Type B pancreatic cell (in vitro differentiated cells): Measurements from ENCODE around the gene SLAIN2. TPM values are rescaled to one million over a fixed set of nuclear protein-coding genes. Genes with fewer than 3 reads are reported as not detected.
A peak's percentile ranks its signal among the peaks of the same experiment; 100 is the strongest.

Experiments
- DNase-seq: peaks from one replicate; pipeline ENCODE4 v3.0.0; 2021; ENCODE audit warnings: mixed read lengths; ENCODE audit not compliant: unreplicated experiment; ENCODE audit errors: extremely low spot score
- H3K27ac Mint-ChIP-seq: 2 replicates; pipeline ENCODE4 v1.8.0; 2021; ENCODE audit warnings: mild to moderate bottlenecking, mixed read lengths
- H3K27me3 Mint-ChIP-seq: 2 replicates; pipeline ENCODE4 v1.8.0; 2021; ENCODE audit warnings: mixed read lengths
- H3K36me3 Mint-ChIP-seq: 2 replicates; pipeline ENCODE4 v1.8.0; 2021; ENCODE audit warnings: mixed read lengths
- H3K4me1 Mint-ChIP-seq: one replicate; pipeline ENCODE4 v1.8.0; 2021; ENCODE audit warnings: mixed read lengths; ENCODE audit not compliant: unreplicated experiment
- H3K4me3 Mint-ChIP-seq: 2 replicates; pipeline ENCODE4 v1.8.0; 2021; ENCODE audit warnings: mild to moderate bottlenecking, mixed read lengths
- H3K9me3 Mint-ChIP-seq: 2 replicates; pipeline ENCODE4 v1.8.0; 2021; ENCODE audit warnings: mixed read lengths
- total RNA-seq: library from RNA; stranded (reverse); gene quantifications from 2 replicates; pipeline ENCODE4 v1.2.1, GENCODE V29; 2021; ENCODE audit warnings: low replicate concordance
- TF ChIP-seq, protein P1 (sequence below): fragments of 200-600 bp; sonication (generic); conservative IDR thresholded peaks from 2 replicates; pipeline ENCODE4 v1.5.0; 2021; ENCODE audit warnings: antibody characterized with exemption, mild to moderate bottlenecking

SLAIN2 gene
- total RNA-seq, 1 donor from 2014 or later: 55.8 TPM

DNA sequence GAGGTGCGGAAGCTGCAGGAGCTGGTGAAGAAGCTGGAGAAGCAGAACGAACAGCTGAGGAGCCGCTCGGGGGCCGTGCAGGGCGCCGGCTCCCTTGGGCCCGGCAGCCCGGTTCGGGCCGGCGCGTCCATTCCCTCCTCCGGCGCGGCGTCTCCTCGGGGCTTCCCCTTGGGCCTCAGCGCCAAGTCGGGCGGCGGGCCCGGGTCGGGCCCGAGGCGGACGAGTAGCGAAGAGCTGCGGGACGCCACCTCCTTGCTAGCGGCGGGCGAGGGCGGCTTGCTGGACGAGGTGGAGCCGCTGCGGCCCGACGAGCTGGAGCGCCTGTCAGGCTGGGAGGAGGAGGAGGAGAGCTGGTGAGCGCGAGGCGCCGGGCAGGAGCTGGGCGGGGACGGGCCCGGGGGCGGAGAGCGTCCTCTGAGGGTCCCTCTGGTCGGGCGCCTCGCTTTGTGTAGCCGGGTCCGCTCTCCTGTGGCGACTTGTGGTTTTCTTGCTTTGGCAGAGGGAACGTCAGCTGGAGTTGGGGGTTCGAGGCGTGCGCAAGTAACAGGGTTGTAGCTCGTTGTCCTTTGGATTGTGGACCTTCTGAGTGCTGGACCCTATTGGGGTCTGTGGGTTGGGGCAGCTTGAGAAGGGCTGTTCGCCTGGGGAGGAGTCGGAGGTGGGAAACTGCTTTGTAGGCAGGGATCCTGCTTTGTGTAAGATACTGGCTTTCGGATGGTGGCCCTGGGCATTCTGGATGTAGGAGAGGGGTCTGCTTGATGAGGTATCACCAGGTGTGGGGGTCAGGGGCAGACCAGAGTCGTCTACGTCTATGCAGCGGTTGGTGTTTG lies 662 bp downstream of the SLAIN2 start:
- Mint-ChIP-seq H3K9me3 (no peaks in the 10 kb centered on the region), H3K4me1 (peaks cover 54% of the 10 kb centered on the region), H3K27ac (peak overlapping the region; percentile 93), H3K36me3 (no peaks in the 10 kb centered on the region), H3K27me3 (no peaks in the 10 kb centered on the region), H3K4me3 (peak overlapping the region; percentile 98)
- peak; percentile 80 for DNase-seq
- TF ChIP-seq, protein P1, sequence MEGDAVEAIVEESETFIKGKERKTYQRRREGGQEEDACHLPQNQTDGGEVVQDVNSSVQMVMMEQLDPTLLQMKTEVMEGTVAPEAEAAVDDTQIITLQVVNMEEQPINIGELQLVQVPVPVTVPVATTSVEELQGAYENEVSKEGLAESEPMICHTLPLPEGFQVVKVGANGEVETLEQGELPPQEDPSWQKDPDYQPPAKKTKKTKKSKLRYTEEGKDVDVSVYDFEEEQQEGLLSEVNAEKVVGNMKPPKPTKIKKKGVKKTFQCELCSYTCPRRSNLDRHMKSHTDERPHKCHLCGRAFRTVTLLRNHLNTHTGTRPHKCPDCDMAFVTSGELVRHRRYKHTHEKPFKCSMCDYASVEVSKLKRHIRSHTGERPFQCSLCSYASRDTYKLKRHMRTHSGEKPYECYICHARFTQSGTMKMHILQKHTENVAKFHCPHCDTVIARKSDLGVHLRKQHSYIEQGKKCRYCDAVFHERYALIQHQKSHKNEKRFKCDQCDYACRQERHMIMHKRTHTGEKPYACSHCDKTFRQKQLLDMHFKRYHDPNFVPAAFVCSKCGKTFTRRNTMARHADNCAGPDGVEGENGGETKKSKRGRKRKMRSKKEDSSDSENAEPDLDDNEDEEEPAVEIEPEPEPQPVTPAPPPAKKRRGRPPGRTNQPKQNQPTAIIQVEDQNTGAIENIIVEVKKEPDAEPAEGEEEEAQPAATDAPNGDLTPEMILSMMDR: peak; percentile 21

GRCh38 chr4:48342606-48342880 lies 1.2 kb downstream of the SLAIN2 start:
- no peaks in the 10 kb centered on the region for H3K27me3 Mint-ChIP-seq
- peak overlapping the region; percentile 93 for H3K27ac Mint-ChIP-seq
- H3K4me1 Mint-ChIP-seq: peaks cover 54% of the 10 kb centered on the region
- H3K4me3 Mint-ChIP-seq: peak overlapping the region; percentile 98
- H3K9me3 Mint-ChIP-seq: no peaks in the 10 kb centered on the region
- no peaks in the 10 kb centered on the region for H3K36me3 Mint-ChIP-seq
- no peak for DNase-seq
- TF ChIP-seq, protein P1: no peak

GRCh38 chr4:48343035-48343434 lies 1.7 kb downstream of the SLAIN2 start:
- Mint-ChIP-seq H3K4me3 (peak overlapping the region; percentile 98), H3K9me3 (no peaks in the 10 kb centered on the region), H3K27ac (peak overlapping the region; percentile 2), H3K27me3 (no peaks in the 10 kb centered on the region), H3K4me1 (peaks cover 54% of the 10 kb centered on the region), H3K36me3 (no peaks in the 10 kb centered on the region)
- no peak for DNase-seq
- TF ChIP-seq, protein P1: no peak

DNA sequence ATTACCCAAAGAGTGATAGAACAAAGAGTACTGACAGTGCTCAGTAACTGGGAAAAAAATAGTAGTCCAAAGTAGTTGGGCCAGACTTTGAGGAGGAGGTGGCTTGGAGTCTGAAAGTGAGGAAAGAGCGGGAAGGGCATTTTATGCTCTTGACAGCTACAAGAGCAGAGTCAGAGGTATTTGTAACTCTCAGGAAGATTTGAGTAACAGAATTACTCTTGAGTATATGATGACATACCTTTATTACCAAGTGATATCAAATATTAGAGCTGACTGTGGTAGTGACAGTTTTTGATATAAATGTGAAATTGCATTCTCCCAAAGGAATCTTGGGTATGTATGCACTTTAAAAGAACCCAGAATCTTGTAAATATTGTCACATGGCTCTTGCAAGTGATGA lies 2.2 kb downstream of the SLAIN2 start:
- no peaks in the 10 kb centered on the region for H3K9me3 Mint-ChIP-seq
- H3K27ac Mint-ChIP-seq: peak overlapping the region; percentile 2
- H3K27me3 Mint-ChIP-seq: no peaks in the 10 kb centered on the region
- peaks cover 50% of the 10 kb centered on the region for H3K4me1 Mint-ChIP-seq
- TF ChIP-seq, protein P1: no peak
- H3K36me3 Mint-ChIP-seq: no peaks in the 10 kb centered on the region
- no peak for DNase-seq
- H3K4me3 Mint-ChIP-seq: peak overlapping the region; percentile 98

DNA sequence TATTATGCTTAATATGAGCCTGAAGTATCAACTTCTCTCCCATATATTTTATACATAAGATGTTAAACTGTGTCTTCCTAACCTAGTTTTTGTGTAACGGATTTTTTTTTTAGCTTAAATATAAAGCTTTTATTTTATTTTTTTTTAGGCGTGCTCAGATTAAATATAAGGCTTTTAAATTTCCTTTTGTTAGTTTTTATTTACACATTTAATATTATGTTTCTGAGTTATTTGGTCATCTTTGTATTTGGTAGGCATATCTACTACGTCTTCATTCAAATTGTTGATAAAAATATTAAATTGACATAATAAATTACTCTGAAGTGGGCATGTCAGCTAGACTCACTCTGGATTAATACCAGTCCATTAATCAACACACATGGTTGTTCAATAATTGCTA lies 4.2 kb downstream of the SLAIN2 start:
- DNase-seq: no peak
- peaks cover 47% of the 10 kb centered on the region for H3K4me1 Mint-ChIP-seq
- H3K9me3 Mint-ChIP-seq: no peaks in the 10 kb centered on the region
- H3K27ac Mint-ChIP-seq: no peak overlapping the region
- TF ChIP-seq, protein P1: no peak
- H3K4me3 Mint-ChIP-seq: no peak overlapping the region
- H3K27me3 Mint-ChIP-seq: no peaks in the 10 kb centered on the region
- H3K36me3 Mint-ChIP-seq: no peaks in the 10 kb centered on the region
